ENCODE data around the gene ALKBH2. TPM values are rescaled to one million over a fixed set of nuclear protein-coding genes. Genes with fewer than 3 reads are reported as not detected.
A peak's percentile ranks its signal among the peaks of the same experiment; 100 is the strongest.

ALKBH2 gene
- total RNA-seq, 1 donor from 2014 or later, result 36.8 TPM

- Histone ChIP-seq H3K27me3 (ENCODE audit: control insufficient read depth, insufficient read depth, low read length) (no peaks in the 10 kb centered on the region), H3K4me3 (ENCODE audit: low read depth, low read length) (no peak overlapping the region), H3K36me3 (ENCODE audit: control insufficient read depth, insufficient read depth, low read length) (no peaks in the 10 kb centered on the region)
- TF ChIP-seq CTCF (IDR thresholded peaks at IDR 0.05; ENCODE audit: insufficient read depth, low read length, poor library complexity, severe bottlenecking), result no peak
- no peak for DNase-seq (ENCODE audit: low read depth)
These were observed 6.3 kb upstream of the ALKBH2 start for GRCh38 chr12:109099431-109100020.

- H3K27me3 ChIP-seq (ENCODE audit: control insufficient read depth, insufficient read depth, low read length), result no peaks in the 10 kb centered on the region
- no peak for DNase-seq (ENCODE audit: low read depth)
- H3K4me3 ChIP-seq (ENCODE audit: low read depth, low read length), result peak overlapping the region; percentile 63
- H3K36me3 ChIP-seq (ENCODE audit: control insufficient read depth, insufficient read depth, low read length), result no peaks in the 10 kb centered on the region
- no peak for TF ChIP-seq CTCF (IDR thresholded peaks at IDR 0.05; ENCODE audit: insufficient read depth, low read length, poor library complexity, severe bottlenecking)
These were observed 5.4 kb upstream of the ALKBH2 start for GRCh38 chr12:109098651-109099050.

GRCh38 chr12:109098183-109098604 is 4.9 kb upstream of the ALKBH2 start:
- TF ChIP-seq CTCF (IDR thresholded peaks at IDR 0.05; ENCODE audit: insufficient read depth, low read length, poor library complexity, severe bottlenecking), result no peak
- H3K36me3 ChIP-seq (ENCODE audit: control insufficient read depth, insufficient read depth, low read length), result no peaks in the 10 kb centered on the region
- no peak for DNase-seq (ENCODE audit: low read depth)
- H3K4me3 ChIP-seq (ENCODE audit: low read depth, low read length), result peak overlapping the region; percentile 63
- no peaks in the 10 kb centered on the region for H3K27me3 ChIP-seq (ENCODE audit: control insufficient read depth, insufficient read depth, low read length)

- Histone ChIP-seq H3K27me3 (ENCODE audit: control insufficient read depth, insufficient read depth, low read length) (no peaks in the 10 kb centered on the region), H3K4me3 (ENCODE audit: low read depth, low read length) (peak within 1 kb of the TSS; percentile 63), H3K36me3 (ENCODE audit: control insufficient read depth, insufficient read depth, low read length) (no peaks in the 10 kb centered on the region)
- DNase-seq (ENCODE audit: low read depth), result peak; percentile 72
- TF ChIP-seq CTCF (IDR thresholded peaks at IDR 0.05; ENCODE audit: insufficient read depth, low read length, poor library complexity, severe bottlenecking), result no peak
These were observed 4.3 kb upstream of the ALKBH2 start, which contains the start of gene UNG for GRCh38 chr12:109097435-109098182. Gene UNG (plus strand): TSS chr12:109097597. CDS start chr12:109097680, 83 bp downstream.

GRCh38 chr12:109097140-109097434 is 3.8 kb upstream of the ALKBH2 start:
- no peaks in the 10 kb centered on the region for H3K36me3 ChIP-seq (ENCODE audit: control insufficient read depth, insufficient read depth, low read length)
- H3K4me3 ChIP-seq (ENCODE audit: low read depth, low read length), result peak overlapping the region; percentile 63
- DNase-seq (ENCODE audit: low read depth), result no peak
- no peak for TF ChIP-seq CTCF (IDR thresholded peaks at IDR 0.05; ENCODE audit: insufficient read depth, low read length, poor library complexity, severe bottlenecking)
- no peaks in the 10 kb centered on the region for H3K27me3 ChIP-seq (ENCODE audit: control insufficient read depth, insufficient read depth, low read length)
